ENCODE measurements around the gene MAST4. TPM values are rescaled to one million over a fixed set of nuclear protein-coding genes. Genes with fewer than 3 reads are reported as not detected.

MAST4 gene
- total and polyA plus RNA-seq, 2 of the 4 experiments (the other 2 are of a cell fraction) = 4.8 to 6.8 TPM

DNA sequence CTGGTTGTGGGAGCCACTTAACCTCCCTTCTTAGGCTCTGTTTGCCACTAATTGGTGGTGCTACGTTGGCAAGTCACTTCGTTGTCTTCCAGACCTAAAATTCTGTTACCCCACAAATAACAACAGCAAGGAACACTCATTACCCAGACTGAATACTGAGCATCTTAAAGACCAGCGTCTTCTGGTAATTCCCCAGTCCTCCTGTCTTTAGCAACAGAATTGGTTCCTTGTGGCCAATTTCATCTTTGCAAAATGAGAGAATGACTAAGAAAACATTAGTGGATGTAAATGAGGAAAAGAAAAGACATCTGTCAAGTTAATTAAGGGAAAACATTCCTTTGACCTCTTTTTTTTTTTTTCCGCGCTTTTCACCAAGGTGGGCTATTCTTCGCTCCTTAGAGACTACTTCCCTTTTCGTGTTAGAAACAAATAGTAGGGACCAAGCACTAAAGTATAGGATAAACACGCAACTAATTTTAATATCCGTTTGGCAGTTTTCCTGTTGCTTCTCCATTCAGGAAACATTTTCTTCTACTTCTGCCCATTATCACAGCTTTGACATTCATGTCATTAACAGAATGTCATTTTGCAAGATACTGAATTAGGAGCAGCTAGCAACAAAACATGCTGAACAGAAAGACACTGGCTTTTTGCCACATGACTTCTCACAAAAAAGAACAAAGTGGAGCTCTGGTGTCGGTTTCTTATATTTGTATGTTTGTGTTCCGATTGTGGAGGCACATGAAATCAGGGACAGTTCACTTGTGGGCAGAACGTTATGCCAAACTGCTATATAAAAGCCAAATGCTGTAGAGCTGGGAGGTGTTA, 446.2 kb downstream of the MAST4 start:
- 20% methylated on average over 2 of the region's 12 CpGs; no CpG with 5 or more reads in 1 of the 2 experiments for WGBS, 2 experiments (ENCODE audit: extremely low coverage in 2 of 2, insufficient read length in 1 of 2)

More for the DNA sequence above, 446.2 kb downstream of the MAST4 start:
- no TSS peak for BruUV-seq (replicated peaks)
- Histone ChIP-seq H2AFZ (replicated peaks; ENCODE audit: low read length, poor library complexity) (no peak overlapping the region), H3K18ac (ENCODE audit: low read depth, low read length) (no peak overlapping the region), H2AK9ac (replicated peaks; ENCODE audit: low read depth, low read length, poor library complexity) (no peak overlapping the region), H3K79me1 (ENCODE audit: low read depth in 1 of 2, low read length in 2 of 2) (peaks cover 28 to 46% of the 10 kb centered on the region in 2 experiments), H2BK15ac (ENCODE audit: low read depth, low read length) (no peak overlapping the region), H3K56ac (ENCODE audit: extremely low read depth, insufficient read depth, low read length) (no peak overlapping the region), H3K36me3 (ENCODE audit: control insufficient read depth, insufficient read depth, low read length) (no peaks in the 10 kb centered on the region), H3K27ac (ENCODE audit: insufficient read depth, low read length) (no peak overlapping the region), H2BK120ac (ENCODE audit: low read depth, low read length) (no peak overlapping the region), H3K23ac (ENCODE audit: low read depth, low read length) (no peak overlapping the region), H4K20me1 (ENCODE audit: insufficient read depth, low read length) (no peaks in the 10 kb centered on the region), H3K9me3 (ENCODE audit: control insufficient read depth, insufficient read depth, low read length) (no peaks in the 10 kb centered on the region), H3K9me1 (ENCODE audit: insufficient read depth, low read length) (0 out of 2 replicates have a peak, but pooled peaks cover 2% of the 10 kb centered on the region), H3K4ac (ENCODE audit: low read depth, low read length) (no peak overlapping the region), H4K91ac (ENCODE audit: insufficient read depth, low read depth, low read length) (no peak overlapping the region), H4K8ac (ENCODE audit: low read depth in 2 of 2, low read length in 2 of 2) (no peak overlapping the region), H3K4me3 (ENCODE audit: insufficient read depth, low read depth, low read length) (no peak overlapping the region), H3K4me1 (ENCODE audit: control insufficient read depth, insufficient read depth, low read length) (peaks cover 7% of the 10 kb centered on the region), H4K5ac (ENCODE audit: low read depth, low read length) (no peak overlapping the region), H3K14ac (replicated peaks; ENCODE audit: low read depth, low read length) (no peak overlapping the region), H3K4me2 (ENCODE audit: low read depth, low read length) (no peak overlapping the region), H3K9ac (ENCODE audit: low read depth, low read length) (no peak overlapping the region), H2BK5ac (ENCODE audit: low read depth, low read length, poor library complexity, severe bottlenecking) (no peak overlapping the region), H3K27me3 (ENCODE audit: control insufficient read depth, insufficient read depth, low read length) (no peaks in the 10 kb centered on the region), H2AK5ac (ENCODE audit: low read depth, low read length) (no peak overlapping the region), H2BK20ac (ENCODE audit: low read depth, low read length) (no peak overlapping the region)
- TF ChIP-seq RFX5 (IDR thresholded peaks at IDR 0.05; ENCODE audit: low read depth, low read length) = no peak
- no peak for TF ChIP-seq ELK1 (IDR thresholded peaks at IDR 0.05; ENCODE audit: borderline replicate concordance, low read depth, low read length)
- no peak for TF ChIP-seq RCOR1 (IDR thresholded peaks at IDR 0.05; ENCODE audit: insufficient replicate concordance, low read length)
- TF ChIP-seq, protein P1, sequence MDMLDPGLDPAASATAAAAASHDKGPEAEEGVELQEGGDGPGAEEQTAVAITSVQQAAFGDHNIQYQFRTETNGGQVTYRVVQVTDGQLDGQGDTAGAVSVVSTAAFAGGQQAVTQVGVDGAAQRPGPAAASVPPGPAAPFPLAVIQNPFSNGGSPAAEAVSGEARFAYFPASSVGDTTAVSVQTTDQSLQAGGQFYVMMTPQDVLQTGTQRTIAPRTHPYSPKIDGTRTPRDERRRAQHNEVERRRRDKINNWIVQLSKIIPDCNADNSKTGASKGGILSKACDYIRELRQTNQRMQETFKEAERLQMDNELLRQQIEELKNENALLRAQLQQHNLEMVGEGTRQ (IDR thresholded peaks at IDR 0.05; ENCODE audit: low read depth, low read length) = no peak
- in situ Hi-C loops (cut with MboI; ENCODE audit: low sequenced_read_pairs) (no loop called here), intact Hi-C loops (cut with micrococcal nuclease) (no loop called here), dilution Hi-C loops (cut with HindIII; ENCODE audit: low sequenced_read_pairs, unreplicated experiment) (no loop called here)
- ChIA-PET CTCF (interaction anchor here (0.7 kb wide), 1 partner anchor 1707 kb away, joined by 5 read pairs; no protein-coding TSS in a partner anchor), POLR2A (ENCODE audit: unreplicated experiment) (no interaction called here)
- DNase-seq (no peak), ATAC-seq (ENCODE audit: low read depth) (no peak)

Measured in IMR-90 (cell line).